CD4-positive, alpha-beta T cell treated with Interleukin-10 for 1 hour (primary cell): ENCODE measurements around the gene CAMK2D.

Experiments
- DNase-seq: peaks from one replicate; pipeline ENCODE4 v3.0.0-alpha.2; 2020

CAMK2D gene

DNA sequence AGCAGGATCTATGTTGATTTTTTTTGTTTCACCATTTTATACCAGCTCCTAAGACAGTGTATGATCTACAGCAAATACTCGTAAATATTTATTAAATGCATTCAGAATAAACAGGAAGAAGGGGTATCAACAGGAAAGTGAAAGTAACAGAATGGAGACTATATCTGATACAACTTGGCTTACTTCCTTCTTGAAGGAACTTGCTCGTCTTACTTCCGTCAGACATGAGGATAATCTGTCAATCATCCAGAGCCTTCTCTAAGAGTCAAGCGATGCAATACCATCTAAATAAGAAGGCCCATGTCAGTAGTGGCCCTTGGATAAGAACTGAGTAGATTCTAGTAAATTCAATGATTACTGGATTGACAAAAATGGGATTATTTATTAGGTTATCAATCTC, 84.2 kb downstream of the CAMK2D start:
- peak; percentile 42 for DNase-seq

DNA sequence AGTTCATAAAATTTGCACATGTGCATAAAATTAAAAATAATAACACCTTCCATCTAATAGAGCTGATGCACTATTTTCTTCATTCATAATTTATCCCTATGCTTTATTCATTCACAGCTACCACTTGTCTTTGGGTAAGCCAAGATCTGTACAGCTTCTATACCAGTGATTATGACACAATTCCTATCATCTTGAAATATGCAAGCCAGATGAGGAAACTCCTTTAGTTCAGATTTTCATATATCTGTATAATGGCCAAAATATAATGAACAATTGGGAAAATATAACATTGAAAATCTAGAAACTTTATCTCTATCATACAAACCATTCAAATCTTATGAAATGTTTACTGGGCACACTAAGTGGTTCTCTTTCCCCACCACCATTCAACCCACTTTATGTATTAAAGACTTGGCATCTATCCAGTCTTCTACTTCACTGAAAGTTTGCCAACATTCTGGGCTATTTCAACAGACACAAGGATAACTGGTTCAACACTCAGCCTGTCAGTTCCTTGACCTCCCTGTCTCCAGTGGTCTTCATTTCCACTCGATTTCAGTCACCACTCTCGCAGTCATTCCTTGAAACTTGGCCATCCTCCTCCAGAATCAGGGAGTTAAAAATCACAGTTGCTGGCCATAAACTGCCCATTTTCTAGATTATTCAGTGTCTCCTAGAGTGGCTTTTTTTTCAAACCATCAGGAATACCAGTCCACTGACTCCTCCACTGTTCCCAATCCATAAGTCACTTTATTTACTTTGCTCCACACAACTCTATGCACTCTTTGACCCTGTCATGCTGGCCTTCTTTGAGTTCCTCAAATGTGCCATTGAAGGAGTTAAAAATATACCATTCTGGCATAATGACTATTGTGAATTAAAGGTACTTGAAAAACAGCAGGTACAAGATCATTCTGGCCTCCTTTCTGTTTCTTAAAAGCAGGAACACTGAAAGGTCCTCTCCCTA, 85.5 kb downstream of the CAMK2D start:
- no peak for DNase-seq

DNA sequence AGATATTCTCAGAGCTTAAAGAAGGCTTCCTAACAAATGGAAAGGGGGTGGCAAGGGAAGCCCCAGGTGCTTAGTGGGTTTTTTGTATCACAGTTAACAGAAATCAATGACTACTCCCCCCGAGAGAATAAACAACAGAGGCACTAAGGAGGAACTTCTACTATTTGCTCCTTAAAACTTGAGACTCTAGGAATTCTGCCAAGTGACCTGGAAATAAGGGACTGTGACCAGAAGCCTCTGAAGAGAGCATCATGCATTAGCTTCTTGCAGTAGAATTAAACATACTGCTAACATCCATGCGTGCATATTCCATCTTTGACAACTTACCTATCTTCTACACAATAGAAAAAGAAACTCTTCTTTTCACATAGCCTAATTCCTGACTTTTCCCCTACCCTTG, 86.8 kb downstream of the CAMK2D start:
- no peak for DNase-seq

DNA sequence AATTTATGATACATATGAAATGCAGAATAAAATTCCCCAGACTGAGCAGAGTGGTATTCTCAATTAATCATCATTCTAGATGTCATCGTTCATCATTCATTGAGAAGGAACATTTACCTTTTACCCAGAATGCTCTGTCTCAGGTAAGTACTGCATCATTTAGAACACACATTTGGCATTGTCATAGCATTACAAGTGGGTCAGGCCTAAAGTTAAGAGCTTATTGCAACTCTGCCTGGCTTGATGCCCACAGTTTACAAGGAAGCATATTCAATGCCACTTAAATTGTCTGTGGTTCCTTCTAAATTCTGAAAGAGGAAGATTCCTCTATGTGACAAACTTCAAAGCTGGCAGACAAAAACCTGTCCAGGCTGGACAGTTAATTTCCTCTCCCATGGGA, 87.3 kb downstream of the CAMK2D start:
- DNase-seq: no peak

DNA sequence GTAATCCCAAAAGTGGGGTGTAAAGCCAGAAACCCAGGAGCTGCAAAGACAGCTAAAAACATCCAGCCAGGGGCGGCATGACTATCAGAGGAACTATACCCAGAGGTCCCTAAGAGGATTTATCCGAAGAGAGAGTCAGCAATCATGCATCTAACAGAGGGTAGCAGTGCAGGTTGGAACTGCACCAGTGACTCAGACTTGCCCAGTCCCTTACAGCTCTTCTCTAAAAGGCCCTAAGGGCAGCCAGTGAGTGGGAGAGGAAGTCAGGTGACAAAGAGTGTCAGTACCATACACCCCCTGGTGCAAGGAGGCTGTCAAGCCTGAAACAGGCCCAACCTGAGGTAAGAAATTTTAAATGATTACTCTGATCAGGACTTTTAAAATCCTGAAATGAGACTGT, 88.1 kb downstream of the CAMK2D start:
- peak; percentile 19 for DNase-seq

DNA sequence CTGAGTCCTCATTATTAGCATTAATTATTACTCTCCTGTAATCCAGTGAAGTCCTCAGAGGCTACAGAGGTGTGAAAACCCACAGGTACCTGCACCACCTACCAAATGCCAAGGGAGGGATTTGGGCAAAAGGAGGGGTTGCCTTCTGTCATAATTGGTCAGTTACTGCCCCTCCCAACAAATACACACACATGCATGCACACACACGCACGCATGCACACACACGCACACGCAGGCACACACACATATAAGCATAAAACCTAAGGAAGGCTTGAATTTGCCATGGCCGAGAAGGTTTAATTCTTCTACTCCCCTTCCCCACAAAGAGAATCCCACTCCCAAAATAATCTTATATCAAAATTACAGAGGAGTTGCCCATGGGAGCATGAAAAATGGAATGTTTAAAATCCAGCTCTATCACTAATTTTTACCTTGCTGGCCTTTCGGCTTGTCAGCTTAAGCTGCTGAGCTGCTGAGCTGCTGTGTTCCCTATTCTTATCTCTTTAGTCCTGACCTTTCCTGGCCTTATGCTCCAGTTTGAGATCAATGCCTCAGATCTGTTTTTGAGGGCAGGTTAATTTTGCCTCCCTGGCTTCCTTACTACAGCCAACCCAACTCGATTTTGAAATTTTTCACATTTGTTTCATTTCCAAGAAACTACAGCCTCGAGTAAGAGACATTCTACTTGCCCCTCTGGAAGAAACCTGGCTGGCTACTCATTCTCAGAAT, 95.0 kb downstream of the CAMK2D start:
- no peak for DNase-seq

DNA sequence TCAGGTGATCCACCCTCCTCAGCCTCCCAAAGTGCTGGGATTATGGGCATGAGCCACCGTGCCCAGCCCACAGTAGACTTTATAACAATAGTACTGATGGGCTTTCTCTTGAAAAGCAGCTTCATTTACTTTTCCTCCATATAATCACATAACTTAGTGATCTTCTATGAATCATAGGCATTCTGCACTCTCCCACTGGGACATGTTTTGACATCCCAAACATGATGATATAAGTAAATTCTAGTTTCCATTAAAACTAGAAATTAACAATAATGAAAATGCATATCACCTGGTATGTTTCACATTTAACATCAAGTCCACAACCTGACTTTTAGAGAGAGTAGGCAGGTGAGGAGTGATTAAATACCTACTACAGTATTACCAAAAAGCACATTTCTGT, 96.5 kb downstream of the CAMK2D start:
- no peak for DNase-seq

DNA sequence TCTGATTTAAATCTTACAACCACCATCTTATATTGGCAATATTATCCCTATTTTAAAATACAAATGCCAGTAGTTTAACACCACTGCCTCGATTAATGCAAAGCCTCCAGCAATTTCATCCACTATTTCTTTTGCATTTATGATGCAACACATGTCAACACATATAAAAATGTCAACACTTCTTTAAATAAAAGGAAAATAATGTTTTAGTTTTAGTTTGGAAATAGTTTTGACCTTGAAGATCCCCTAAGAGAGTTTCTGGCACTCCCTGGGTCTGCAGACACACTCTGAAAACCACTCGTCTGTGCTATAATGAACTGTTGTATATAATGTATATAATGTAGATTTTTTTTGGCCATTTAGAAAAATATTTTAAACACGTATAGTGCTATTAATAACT, 99.0 kb downstream of the CAMK2D start:
- no peak for DNase-seq

DNA sequence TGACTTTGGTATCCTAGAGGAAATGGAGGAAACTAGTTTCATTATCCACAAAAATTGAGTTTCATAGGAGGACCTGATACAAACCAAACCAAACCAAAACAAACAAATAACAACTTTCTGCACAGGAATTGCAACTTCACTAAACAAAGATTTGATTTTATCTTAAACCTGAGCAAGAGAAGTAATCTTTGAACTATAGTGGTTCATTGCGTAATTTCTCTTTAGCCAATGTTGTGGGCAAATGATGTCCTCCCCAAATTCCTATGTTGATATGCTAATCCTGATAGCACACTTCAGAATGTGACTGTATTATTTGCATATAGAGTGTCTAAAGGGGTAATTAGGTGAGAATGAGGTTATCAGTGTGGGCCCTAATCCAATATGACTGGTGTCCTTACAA, 102.4 kb downstream of the CAMK2D start:
- no peak for DNase-seq

DNA sequence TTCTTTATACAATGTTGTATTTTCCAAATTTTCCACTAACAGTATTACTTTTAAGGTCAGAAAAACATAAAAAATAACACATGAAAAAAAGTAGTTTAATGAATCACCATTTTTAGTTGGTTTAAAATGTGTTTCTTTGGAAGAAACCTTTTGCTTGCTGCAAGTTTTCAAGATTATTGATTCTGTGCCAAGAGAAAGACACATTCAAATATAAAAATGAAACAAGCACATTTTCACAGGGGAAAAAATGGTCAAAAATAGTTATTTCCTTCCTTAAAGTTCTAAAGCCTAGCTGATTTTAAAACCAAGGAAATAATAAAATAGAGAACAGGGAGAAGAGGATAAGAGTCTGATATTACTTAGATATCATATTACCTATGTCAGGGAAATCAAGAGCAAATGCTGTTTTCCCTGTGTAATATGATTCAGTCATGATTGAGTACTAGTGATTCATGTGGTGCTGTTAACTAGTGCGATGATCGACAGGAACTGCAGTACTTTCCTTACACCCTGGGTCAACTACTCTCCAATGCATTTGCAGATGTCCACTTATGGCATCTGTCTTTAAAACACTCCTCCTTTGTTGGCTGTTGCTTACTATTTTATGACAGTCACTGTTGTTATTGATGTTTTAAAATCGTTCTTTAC, 103.8 kb downstream of the CAMK2D start:
- no peak for DNase-seq

DNA sequence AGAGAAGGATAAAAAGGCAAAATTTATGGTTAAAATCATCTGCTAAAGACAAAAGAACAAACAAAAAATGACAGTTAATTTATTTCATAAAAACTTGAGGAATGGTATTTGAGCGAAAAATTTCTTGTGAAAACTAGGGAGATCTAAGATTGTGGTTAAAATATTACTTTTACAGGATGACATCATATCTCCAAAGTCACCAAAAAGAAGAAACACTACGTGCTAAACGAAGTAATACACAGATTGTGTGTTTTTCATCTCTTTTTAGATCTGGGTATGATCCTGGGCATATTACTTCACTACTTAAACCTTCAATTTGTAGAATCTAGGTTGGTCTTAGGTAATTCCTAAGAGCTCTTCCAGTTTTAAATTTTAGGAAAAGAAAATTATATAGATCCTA, 107.7 kb downstream of the CAMK2D start:
- DNase-seq: no peak

DNA sequence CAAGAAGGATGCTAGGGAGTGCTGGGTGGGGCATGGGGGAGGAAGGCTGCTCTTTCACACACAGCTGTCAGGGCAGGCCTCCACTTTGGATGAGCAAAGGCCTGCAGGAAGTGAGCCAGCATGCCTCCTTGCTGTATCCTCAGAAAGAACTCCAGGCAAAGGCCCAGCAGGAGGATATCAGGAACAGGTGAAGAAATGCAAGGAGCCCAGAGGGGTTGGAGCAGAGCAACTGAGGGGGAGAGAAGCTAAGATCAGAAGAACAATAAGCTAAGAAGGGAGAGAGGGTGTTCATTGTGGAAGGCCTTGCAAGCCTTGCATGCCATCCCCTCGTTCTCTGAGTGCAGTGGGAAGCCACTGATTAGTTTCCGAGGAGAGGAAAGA, 115.1 kb downstream of the CAMK2D start:
- DNase-seq: no peak

DNA sequence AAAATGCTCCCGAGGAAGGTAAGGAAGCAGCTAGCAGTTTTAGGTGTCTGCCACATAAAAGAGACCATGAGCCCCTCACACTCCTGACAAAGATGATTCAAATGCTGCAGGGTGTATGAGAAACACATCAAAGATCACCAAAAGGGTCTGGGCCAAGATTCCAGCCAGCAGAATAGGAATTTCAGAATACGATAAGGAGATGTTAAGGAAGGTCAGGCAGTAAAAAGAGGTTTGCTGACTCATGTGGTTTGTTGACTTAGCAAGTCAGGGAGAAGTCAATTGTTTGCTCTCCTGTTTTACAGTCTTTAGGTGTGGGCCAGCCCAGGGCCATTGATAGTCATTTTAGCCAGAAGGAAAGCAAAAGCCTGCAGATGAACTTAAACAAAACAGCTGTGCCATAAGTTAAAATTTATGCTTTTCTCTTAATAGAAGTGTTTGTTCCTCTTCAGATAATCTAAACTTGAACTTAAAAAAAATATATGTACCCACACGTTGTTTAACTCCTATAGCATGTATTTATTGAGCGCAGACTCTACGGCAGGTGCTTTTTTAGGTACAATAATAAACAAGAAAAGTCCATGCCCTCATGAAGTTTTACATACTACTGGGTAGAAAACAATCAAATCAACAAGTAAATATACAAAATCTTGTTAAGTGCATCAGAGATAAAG, 115.6 kb downstream of the CAMK2D start:
- no peak for DNase-seq

DNA sequence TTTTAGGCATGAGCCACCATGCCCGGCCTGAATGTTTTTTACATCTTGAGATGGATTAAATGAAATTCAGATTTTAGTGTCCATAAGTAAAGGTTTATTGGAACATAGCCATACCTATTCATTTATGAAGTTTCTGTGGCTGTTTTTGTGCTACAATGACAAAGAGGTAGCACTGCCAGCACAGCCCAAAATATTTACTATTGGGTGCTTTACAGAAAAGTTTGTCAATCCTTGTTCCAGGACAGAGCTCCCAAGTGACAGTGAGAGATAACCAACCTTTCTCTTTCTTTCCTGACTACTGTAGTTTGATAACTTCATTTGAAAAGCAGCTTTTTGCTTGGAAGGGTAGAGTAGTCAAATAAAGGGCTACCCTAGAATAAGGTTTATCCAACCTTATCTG, 116.2 kb downstream of the CAMK2D start:
- no peak for DNase-seq

DNA sequence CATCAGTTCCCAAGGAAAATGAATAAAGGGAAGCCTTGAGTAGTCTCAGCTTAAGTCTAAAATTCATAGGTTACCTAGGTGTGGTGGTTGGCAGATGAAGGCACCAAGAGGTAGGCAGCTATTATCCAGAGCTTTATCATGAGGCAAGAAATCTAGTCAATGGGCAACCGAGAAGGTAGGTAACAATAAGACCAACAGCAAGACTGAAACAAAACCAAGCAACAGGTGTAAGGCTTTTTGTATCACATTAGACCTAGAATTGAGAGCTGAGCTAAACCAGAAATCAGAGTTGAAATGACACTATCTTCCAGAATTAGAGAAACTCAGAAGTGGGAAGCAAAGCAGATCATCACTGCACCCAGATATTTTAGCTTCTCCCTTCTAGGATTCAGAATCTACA, 117.1 kb downstream of the CAMK2D start:
- no peak for DNase-seq

DNA sequence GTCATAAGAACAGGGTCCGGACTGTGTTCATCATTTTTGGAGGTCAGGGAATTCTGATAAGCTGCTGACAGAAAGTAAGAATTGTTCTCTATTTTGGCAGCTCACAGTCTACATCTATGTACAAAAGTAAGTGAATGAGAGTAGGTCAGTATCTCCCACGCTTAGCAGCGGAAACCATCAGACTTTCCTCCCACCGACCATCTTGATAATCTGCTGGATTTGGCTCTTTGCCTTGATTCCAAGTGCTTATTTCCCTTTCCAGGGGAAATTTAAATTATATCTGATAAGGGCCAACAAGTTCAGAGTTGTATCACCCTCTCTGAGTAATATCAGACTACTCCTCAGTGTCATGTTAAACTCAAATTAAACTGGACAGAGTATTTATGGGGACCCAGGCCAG, 118.0 kb downstream of the CAMK2D start:
- DNase-seq: no peak

DNA sequence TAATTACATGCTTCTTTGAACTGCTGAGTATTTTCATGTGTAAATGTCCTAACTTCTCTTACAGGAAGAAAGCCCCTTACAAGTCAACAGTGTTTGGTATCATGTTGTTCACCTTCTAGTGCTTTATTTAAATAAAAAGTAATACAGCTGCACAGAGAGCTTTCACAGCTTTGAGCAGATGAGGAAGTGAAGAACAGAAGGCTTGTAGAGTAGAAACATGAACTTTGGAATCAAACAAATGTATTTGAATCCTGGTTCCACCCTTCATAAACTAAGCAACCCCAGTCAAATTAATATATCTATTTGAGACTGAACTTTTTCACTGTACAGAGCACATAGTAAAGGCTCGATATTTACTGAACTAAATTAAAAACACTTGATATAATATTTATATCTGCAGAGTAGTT, 120.5 kb downstream of the CAMK2D start:
- DNase-seq: no peak

DNA sequence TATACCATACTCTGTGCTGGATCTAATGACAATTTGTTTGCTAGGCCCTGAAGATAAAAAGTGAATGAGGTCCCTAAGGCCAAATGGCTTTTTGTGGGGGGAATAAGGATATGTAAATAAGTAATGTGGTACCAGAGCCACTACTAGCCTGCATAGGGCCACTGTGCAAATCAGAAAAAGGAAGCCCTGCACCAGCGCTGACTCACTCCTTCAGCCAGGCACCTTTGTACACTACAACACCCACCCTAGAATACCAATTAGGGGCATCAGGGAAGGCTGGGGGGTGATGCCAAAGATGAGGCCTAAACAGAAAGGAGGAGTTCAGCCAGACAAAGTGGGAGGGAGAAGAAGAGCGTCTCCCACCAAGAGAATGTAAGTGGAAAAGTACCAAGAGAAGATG, 122.2 kb downstream of the CAMK2D start:
- no peak for DNase-seq

DNA sequence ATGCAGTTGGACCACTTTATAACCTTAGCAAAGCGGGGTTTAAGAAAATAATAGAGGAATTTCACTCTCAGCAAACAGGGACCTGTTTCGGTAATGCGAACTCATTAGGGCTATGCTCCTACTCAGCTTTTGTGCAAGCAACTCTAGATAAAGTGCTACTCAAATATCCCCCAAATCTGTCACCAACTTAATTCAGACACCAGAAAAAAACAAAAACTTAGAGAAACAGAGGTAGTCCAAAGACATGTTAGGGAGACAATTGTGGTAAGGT, 123.0 kb downstream of the CAMK2D start:
- no peak for DNase-seq

DNA sequence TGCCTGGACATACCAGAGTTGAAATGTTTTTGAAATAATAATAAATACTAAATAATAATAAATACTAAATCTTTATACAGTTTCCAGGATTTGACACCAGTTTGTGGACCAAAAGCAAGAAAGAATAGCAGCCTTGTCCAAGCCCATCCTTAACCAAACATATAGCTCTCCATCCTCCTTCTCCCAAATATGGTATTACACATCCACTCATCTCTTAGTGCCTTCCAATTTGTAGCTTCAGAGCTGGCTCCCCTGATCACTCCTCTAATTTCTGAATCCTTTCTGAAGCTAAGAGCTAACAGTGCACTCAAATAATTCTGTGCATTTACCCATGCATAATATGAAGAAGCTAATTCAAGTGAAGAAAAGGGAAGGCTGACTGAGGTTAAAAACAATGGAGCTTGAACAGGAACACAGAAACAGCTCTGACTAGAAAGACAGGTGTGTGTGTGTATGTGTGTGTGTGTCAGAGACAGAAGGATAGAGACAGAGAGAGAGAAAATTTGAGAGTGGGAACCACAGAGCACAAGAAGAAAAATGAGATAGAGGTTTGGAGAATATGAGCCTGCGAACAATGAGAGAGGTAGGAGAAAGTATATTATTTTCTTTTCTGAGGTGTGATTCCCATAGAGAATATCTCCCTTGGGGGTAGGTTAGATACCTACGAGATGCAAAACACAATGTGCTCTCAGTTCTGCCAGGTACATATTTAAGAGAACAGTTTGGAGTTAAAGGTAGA, 123.5 kb downstream of the CAMK2D start:
- DNase-seq: no peak

DNA sequence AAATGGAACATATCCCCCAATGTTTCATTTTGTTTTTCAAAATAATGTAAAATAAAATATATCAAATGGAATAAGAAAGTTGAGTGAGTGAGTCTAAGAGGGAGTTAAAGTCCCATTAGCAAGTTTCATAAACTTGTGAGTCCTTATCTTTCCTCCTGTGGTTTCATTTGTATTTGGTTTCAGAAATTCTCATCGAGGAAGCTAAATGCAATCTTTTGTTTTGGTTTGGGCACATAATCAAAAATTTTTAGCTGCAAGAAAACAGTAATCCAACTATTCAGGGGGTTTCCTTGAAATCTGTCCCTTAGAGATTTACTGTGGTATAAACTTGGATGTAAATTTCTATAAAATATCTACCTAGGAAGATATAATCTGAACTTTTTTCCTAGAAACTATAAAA, 124.2 kb downstream of the CAMK2D start:
- DNase-seq: no peak

DNA sequence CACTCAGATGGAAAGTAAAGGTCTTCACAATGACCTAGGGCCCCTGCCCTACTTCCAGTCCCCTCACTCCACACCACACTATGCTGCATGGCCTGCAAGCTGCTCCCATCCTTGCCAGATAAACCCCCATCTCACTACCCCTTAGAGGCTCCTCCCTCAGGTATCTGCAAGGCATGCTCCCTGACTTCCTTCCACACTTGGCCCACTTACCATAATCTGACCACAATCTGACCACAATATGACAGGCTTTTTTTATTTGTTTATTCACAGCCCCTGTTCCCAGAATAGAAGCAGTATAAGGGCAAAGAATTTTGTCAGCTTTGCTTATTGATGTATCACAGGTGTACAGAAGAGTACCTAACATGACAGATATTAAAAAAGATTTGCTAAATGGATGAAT, 124.7 kb downstream of the CAMK2D start:
- peak; percentile 77 for DNase-seq

DNA sequence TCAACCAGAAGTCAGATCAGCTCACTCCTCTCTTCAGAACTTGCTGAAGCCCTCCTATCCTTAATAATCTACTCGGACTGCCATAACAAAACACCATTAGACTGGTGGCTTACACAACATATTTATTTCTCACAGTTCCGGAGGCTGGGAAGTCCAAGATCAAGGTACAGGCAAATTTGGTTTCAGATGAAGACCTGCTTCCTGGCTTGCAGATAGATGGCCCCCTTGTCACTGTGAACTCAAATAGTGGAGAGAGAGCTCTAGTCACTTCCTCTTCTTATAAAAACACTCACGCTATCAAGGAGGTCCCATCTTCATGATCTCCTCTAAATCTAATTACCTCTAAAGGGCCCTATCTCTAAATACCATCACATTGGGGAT, 125.1 kb downstream of the CAMK2D start:
- DNase-seq: peak; percentile 57
